Astrocyte of the hippocampus (primary cell): ENCODE data around the gene EIF4EBP2.

Experiments
- DNase-seq: peaks from one replicate; pipeline ENCODE4 v3.0.0; 2011; ENCODE audit warnings: low read depth, low spot score

The EIF4EBP2 gene, protein sequence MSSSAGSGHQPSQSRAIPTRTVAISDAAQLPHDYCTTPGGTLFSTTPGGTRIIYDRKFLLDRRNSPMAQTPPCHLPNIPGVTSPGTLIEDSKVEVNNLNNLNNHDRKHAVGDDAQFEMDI

DNA sequence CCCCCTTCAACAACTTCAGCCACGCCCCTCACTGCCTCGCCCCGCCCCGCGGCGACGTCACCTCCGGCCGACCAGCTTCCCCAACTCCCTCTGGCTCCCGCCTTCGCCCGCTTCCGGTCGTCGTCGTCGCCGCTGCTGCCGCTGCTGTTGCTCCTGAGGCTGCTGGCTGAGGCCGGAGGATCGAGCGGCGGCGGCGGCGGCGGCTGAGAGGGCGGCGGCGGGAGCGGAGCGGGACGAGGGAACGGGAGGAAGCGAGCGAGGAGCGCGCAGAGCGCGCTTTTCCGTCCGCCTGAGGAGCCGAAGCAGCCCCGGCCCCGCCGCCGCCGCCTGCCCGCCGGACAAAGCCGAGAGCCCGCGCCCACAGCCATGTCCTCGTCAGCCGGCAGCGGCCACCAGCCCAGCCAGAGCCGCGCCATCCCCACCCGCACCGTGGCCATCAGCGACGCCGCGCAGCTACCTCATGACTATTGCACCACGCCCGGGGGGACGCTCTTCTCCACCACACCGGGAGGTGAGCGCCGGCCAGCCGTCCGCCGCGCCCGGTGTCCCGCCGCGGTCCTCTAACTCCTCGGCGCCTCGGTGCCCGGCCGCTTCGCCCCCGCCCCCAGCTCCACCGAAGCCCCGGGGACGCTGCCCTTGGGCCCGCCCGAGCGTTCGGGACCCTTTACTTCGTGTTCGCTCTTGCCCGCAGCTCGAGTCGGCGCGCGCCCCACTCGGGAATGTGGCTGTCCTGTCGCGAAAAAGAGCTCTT lies at the start of gene EIF4EBP2:
TSS of gene EIF4EBP2 (plus strand) at position 110 of the 751 bp plus-strand sequence. CDS start at position 367, 257 bp downstream.
- DNase-seq = peak; percentile 99

DNA sequence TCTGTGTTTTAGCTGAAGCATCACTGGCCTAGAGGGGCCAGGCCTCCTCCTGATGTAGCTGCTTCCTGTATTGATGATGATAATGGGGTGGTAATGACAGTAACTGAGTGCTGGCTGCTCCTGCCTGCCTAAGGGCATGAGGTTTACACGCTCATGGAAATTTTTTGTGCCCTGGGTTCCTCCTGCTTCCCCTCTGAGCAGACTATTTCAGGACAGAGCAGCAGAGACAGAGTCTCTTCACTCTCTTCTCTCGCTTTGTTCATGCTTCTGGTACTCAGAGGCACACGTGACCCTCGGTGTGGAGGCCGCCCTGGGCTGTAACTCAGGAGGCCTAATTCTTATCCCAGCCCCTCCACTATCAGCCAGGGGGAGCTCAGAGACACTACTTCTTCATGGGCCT lies 49.4 kb upstream of the EIF4EBP2 start:
- no peak for DNase-seq

DNA sequence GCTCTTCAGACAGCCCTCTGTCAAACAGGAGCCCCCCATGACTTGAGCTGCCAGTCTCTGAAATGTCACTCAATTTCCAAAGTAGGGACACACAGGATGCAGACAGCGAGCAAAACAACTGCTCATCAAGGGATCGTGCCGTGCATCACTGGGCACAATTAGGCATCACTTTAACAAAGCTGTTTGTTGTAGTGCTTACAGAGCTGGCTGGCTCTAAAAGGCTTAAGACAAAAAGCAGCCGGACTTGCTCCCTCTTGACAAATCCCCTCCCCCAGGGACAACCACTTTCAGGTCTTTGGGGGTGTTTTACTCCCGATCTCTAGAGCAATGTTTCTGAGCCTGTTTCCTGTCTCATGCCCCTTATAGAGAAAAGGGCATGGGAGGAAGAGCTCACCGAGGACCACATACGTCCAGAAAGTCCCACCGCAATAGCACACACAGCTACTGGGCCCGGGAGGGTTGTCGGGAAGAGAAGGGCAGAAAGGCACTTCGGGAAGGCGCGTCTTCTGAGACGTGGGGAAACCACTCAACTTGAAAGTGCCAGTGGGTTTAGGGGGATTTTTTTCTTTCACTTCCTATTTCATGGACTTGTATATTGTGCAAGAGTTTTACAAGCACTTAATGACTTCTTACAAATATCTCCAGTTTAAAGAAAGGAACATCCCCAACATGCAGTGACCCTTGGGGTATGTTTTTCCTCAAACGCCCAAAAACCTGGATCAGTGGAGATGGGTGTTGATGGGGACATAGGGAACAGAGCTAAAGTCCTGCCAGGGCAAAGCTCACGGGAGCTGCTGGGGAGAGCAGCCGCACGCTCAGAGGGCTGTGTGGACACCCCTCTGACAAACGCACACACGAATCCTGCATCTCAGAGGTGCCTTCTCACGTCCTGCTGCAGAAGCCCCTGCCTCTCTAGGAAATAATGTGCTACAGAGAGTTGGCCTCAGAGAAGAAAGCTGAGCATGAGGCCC lies 48.6 kb upstream of the EIF4EBP2 start:
- DNase-seq = no peak

DNA sequence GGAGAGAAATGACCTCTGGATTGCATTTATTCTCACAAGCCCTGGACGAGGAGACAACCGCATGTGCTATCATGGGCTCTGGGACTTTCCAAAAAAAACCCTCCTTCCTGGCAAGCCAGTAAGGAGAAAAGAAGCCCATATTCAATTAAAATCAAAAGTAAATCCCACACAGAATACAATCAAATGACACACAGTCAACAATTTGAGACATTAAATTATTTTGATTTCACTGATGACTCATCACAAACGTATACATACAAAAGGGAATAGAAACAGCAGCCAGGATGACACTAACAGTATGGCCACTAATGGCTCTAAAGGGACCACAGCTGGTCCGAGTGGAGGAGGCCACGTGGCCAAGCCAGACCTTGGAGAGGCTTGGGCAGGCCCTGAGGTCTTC lies 46.4 kb upstream of the EIF4EBP2 start:
- DNase-seq = no peak

DNA sequence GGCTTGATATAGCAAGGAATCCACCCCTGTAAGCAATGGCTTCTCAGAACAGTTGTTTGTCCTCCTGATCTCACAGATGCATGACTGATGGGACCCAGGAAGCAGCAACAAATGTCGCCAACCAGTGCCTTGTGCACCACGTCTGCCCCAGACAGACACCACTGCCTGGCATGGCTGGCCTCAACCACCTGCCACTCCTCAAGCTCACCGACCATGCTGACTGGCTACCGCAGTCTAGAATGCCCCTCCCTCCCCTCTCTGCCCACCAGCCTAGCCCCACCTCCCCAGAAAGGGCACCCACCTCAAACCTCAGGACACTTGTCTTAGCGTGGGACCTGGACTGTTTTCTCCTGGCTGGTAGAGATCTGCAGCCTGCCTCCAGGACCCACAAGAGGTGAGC lies 45.5 kb upstream of the EIF4EBP2 start:
- no peak for DNase-seq

DNA sequence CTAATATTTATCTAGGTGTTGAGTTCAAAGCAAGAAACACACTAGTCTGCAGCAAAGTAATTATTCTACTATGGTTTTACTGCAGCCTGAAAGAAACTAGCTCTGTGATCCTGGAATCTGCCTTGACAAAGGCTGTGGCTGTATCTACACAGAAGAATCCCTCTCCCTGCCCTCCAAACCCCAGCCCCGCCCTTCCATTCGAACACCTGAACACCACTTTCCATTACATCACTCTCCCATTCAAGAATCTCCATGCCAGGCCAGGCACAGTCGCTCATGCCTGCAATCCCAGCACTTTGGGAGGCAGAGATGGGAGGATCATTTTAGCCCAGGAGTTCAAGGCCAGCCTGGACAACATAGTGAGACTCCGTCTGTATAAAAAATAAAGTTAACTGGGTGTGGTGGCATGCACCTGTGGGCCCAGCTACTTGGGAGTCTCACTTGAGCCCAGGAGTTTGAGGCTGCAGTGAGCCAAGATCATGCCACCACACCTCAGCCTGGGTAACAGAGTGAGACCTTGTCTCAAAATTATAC lies 44.9 kb upstream of the EIF4EBP2 start:
- DNase-seq = no peak

DNA sequence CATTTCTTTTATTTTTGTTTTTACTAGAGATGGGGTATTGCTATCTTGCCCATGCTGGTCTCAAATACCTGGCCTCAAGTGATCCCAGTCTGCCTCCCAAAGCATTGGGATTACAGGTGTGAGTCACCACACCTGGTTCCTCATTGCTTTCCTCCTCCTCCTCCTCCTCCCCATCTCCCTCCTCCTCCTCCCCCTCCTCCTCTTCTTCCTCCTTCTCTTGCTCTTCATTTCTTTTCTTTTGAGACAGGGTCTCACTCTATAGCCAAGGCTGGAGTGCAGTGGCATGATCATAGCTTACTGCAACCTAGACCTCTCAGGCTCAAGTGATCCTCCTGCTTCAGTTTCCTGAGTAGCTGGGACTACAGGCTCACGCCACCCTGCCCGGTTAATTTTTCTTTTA lies 43.7 kb upstream of the EIF4EBP2 start:
- DNase-seq = no peak

DNA sequence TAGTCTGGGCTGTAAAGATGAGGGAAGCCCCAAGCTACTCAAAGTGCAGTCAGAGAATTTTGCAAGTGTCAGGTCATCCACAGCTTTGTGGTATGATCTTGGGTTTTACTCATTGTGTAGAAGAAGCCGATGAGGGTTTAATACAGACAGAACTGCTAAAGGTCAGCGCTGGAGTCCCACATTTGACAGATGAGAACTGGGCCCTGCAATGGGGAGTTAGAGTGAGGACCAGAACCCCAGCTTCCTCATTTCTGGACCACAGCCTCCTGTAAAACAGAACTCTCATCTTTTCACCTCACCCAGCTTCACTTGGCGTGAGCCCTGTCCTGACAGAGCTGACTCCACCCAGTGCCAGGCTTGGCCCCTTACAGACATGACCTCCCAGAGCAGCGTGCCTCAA lies 41.6 kb upstream of the EIF4EBP2 start:
- DNase-seq = no peak

DNA sequence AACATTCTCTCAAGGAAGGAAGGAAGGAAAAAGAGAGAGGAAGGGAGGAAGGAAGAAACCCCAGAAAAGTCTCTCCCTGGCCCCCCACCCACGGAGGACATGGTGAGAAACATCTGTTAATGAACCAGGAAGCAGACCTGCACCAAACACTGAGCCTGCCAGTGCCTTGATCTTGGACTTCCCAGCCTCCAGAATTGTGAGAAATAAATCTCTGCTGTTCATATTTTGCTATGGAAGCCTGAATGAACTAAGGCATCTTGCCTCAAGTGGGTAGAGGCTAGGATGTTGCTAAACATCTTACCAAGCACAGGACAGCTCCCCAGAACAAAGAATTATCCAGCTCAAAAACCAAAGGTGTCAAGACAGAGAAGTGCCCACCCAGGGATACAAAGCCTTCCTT lies 40.7 kb upstream of the EIF4EBP2 start:
- DNase-seq = no peak

DNA sequence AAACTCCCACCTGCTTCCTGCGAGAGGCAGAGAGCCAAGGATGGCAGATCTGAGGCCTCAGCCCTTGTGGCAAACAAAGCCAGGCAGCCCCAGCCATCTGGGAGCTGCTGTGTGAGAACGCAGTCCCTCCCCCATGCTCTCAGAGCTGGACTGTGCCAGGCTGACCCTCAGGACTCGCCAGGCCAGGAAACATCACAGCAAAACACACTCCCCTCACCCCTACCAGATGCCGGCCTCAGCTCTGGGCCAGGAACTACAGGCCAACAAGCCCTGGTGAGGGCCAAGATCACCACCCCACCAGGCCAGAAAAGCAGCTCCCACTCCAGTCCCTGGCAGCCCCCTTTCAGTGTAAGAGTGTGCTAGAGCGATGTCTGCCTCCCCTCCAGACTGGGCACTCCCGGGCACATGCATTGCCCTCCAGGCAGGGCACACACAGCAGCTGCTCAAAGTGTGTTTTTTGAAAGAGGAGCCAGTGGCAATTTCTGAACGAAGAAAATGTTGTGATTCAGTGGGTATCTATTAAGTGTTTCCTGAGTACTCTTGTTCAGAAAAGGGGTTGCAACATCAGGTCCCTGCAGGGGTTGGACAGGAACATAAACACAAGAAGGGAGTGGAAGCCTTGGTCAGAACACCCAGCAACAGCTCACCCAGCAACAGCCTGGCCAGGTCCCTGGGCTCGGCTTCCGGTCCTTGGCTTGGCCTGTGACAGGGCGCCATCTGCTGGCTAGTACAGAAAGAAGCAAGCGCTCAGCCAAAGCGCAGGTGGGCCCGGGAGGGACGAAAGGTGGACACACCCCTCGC lies 39.8 kb upstream of the EIF4EBP2 start:
- peak; percentile 96 for DNase-seq

DNA sequence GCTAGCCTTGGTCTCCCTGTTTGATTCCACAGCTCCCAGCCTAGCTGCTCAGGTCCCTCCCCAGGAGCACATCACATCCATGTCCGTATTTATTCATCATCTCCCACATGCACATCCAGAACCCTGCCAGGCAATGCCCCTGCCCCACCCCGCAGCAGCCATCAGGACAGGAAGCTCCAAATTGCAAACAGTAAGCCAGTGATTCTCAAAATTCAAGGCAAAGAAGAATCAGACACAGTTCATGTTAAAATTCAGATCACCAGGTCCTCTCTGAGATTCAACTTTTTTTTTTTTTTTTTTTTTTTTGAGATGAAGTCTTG lies 39.2 kb upstream of the EIF4EBP2 start:
- DNase-seq = no peak

DNA sequence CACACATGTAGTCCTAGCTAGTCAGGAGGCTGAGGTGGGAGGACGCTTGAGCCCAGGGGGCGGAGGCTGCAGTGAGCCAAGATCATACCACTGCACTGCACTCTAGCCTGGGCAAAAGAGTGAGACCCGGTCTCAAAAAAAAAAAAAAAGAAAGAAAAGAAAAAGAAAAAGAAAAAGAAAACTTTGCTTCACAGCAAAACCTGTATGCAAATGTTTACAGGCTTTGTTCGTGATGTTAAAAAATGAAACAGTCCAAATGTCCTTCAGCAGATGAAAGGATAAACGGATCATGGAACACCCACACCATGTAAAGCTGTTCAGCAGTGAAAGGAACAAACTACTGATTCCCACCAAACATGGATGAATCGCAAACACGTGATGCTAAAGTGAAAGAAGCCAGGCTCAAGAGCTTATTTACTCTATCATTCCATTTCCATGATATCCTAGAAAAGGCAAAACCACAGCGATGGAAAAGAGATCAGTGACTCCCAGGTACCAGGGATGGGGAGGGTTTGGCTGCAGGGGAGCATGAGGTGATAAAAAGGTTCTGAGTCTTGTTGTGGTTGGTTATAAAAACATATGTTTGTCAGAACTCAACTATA lies 36.6 kb upstream of the EIF4EBP2 start:
- peak; percentile 78 for DNase-seq

DNA sequence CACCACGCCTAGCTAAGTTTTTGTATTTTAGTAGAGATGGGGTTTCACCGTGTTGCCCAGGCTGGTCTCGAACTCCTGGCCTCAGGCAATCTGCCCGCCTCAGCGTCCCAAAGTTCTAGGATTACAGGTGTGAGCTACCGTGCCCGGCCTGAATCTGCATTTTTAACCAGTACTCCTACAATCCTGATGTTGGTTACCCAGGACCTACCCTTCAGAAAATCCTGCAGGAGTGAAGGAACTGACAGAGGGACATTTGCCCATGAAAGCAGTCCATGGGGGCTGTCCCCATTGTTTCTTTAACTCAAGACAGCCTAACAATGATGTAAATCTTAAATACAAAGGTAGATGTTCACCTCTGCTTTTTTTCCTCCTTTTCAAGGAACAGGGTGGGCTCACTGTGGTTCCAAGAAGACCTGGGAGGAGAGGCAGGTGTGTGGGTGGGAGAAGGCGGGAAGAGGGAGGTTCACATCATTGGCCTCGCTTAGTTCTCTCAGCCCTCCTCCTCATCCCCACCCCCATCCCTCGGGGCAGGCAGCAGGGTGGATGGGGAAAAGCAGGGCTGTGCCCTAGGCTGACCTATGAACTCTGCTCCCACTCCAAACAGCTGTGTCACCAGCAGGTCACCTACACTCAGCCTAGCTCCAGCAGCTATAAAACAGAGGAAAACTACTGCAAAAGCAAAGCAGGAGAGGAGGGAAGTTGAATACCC lies 35.0 kb upstream of the EIF4EBP2 start:
- DNase-seq = no peak

DNA sequence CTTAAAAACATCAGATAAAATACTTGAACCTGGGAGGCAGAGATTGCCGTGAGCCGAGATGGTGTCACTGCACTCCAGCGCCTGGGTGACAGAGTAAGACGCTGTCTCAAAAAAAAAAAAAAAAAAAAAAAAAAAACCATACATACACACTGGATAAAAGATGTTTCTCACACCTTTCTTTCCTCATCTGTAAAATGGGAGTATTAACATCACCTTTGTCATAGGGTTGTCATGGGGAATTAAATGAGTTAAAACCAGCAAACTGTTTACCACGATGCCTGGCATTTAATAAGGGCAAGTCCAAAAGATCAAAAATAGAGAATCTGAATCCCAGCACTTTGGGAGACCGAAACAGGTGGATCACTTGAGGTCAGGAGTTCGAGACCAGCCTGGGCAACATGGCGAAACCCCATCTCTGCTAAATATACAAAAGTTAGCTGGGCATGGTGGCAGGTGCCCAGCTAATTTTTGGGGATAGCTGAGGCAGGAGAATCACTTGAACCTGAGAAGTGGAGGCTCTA lies 34.4 kb upstream of the EIF4EBP2 start:
- DNase-seq = no peak

DNA sequence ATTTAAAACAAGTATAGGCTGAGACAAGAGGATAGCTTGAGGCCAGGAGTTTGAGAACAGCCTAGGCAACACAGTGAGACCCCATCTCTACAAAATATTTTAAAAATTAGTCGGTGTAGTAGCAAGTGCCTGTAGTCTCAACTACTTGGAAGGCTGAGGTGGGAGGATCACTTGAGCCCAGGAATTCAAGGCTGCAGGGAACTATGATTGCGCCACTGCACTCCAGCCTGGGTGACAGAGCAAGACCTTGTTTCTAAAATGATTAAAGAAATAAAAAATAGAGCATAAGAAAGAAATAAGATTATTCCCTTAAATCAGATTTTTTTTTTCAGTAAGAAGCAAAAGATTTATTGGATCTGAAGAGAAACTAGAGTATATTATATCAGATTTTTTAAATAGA lies 33.2 kb upstream of the EIF4EBP2 start:
- no peak for DNase-seq

DNA sequence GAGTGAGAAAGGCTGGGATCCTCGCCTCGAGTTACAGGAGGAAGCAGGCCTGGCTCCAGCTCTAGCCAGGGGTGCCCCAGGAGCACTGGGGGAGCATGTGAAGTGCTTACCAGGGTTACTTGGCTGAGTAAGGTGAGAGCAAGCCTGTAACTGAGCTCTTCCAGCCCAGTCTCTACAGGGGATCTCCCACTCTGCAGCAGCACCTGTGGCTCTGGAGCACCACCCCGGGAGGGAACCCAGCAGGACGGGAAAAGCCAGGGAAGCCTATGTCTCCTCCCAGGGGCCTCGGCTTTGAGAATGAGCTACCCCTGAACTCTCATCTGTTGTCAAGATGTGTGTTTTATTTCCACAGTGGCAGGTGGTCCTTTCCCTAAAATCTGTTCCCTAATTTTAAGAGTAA lies 32.1 kb upstream of the EIF4EBP2 start:
- no peak for DNase-seq

DNA sequence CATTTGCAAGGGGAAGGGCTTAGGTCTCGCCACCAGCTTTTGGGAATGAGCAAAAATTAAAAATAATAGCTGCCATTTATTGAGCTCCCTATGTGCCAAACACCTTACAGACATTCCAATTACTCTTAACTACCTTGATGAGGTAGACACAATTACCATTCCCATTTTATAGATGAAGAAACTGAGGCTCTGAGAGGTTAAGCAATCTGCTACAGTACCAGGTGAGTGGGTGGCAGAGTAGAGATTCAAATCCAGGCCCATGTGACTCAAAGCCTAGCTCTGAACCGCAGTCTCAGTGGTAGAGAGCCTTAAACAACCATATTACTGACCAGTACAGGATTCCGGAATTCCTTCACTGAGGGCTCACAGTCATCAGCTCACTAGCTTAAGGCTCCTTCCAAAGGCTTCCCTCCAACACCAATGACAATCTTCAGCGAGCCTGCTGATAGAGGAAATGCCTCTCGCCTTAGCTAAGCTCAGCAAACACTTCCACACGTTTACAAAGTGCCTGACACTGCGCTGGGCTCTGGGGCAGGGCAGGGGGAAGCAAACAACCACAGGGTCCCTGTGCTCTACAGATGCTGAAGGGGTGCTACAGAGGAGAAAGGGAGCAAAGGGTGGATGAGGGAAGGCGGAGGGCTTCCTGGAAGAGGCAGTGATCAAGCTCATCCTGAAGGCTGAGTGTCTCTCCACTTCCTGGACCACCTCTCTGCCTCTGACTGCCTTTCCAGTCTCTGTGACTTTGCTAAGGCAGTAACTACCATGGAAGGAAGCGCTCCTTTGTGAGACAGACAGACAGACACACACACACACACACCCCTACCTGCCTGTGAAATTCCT lies 28.9 kb upstream of the EIF4EBP2 start:
- no peak for DNase-seq

DNA sequence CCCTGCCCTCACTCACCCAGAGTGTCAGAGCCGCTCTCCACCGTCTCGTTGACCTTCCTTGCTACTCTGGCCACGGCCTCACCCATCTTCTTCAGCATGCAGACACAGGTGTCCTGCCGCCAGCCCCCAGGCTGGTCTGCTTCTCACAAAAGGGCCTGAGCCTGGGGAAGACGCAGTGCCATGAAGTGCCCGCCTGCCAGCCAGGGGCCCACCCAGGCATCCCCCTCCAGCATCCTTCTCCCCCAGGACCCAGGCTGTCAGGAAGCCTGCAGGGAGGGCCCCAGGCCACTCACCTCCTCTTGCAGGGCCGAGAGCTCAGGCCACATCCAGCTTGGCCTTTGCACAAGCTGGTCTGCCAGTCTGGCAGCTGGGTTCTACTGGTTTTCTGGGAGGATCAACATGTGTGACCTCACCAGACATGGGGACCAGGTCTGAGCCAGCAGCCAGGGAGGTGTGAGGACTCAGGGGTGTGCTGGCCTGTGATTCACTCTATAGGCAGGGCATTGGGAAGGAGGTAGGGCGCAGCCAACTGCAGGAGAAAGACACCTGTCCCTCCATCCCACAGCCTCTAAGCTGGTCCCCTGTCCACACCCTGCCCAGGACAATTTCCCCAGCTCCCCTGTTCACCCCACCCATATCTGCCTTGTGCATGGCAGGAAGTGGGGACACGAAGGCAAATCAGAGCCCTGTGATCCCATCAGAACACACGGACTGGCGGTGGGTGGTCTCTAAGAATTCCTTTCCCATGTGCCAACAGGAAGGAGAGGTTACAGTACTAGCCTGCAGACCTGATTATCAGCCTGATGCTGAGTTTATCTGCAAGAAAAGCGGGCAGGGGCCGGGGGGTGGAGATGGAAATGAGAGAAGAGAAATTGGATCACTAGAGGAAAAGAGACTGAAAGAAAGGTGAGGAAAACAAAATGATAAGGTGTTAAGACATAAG lies 27.2 kb upstream of the EIF4EBP2 start:
- DNase-seq = peak; percentile 35
